ENCODE results near the gene DLGAP5. TPM values are rescaled to one million over a fixed set of nuclear protein-coding genes. Genes with fewer than 3 reads are reported as not detected.

DLGAP5 gene
- total RNA-seq, 2 experiments from 2014 or later, result 75.4 to 84.0 TPM

GRCh38 chr14:55152052-55152753, 39.2 kb downstream of the DLGAP5 start:
- TF ChIP-seq CTCF (IDR thresholded peaks at IDR 0.05), result no peak
- Mint-ChIP-seq H3K4me3 (no peak overlapping the region), H3K27me3 (no peaks in the 10 kb centered on the region), H3K9me3 (no peaks in the 10 kb centered on the region), H3K4me1 (ENCODE audit: low read depth) (no peaks in the 10 kb centered on the region), H3K36me3 (ENCODE audit: low read depth) (peaks cover 39% of the 10 kb centered on the region), H3K27ac (no peak overlapping the region)
- ChIA-PET POLR2A (no interaction called here), CTCF (interaction anchor here (1.2 to 1.3 kb wide), 2 partner anchors 9 to 62 kb away, joined by 4 to 5 read pairs; no protein-coding TSS in a partner anchor)
- no peak for ATAC-seq
- DNase-seq, result no peak
- intact Hi-C loops (cut with micrococcal nuclease), result no loop called here

GRCh38 chr14:55151601-55152000, 39.8 kb downstream of the DLGAP5 start:
- Mint-ChIP-seq H3K27ac (no peak overlapping the region), H3K9me3 (no peaks in the 10 kb centered on the region), H3K4me3 (no peak overlapping the region), H3K27me3 (no peaks in the 10 kb centered on the region), H3K36me3 (ENCODE audit: low read depth) (peaks cover 33% of the 10 kb centered on the region), H3K4me1 (ENCODE audit: low read depth) (no peaks in the 10 kb centered on the region)
- TF ChIP-seq CTCF (IDR thresholded peaks at IDR 0.05), result no peak
- ATAC-seq (no peak), DNase-seq (no peak)
- ChIA-PET POLR2A (interaction anchor here (0.6 to 0.7 kb wide), 3 partner anchors 50 to 286 kb away, joined by 3 to 4 read pairs (median 4); no protein-coding TSS in a partner anchor), CTCF (no interaction called here)
- intact Hi-C loops (cut with micrococcal nuclease), result no loop called here

- CTCF ChIA-PET, result interaction anchor here (1.0 to 2.4 kb wide), 6 partner anchors 14 to 300 kb away, joined by 3 to 8 read pairs (median 4); no protein-coding TSS in a partner anchor
- POLR2A ChIA-PET, result interaction anchor here (0.8 kb wide), 1 partner anchor 9 kb away, joined by 3 read pairs; no protein-coding TSS in a partner anchor
- Mint-ChIP-seq H3K36me3 (ENCODE audit: low read depth) (peaks cover 27% of the 10 kb centered on the region), H3K4me1 (ENCODE audit: low read depth) (peaks cover 3% of the 10 kb centered on the region), H3K9me3 (no peaks in the 10 kb centered on the region), H3K27ac (no peak overlapping the region), H3K27me3 (no peaks in the 10 kb centered on the region), H3K4me3 (no peak overlapping the region)
- TF ChIP-seq CTCF (IDR thresholded peaks at IDR 0.05), result no peak
- no peak for DNase-seq
- ATAC-seq, result no peak
- intact Hi-C loops (cut with micrococcal nuclease), result no loop called here
These were observed 45.0 kb downstream of the DLGAP5 start for GRCh38 chr14:55146425-55146824.

- intact Hi-C loops (cut with micrococcal nuclease), result no loop called here
These were observed 48.9 kb downstream of the DLGAP5 start for GRCh38 chr14:55142466-55142865.

More at GRCh38 chr14:55142466-55142865, 48.9 kb downstream of the DLGAP5 start:
- Mint-ChIP-seq H3K27ac (no peak overlapping the region), H3K36me3 (ENCODE audit: low read depth) (peaks cover 14% of the 10 kb centered on the region), H3K4me3 (no peak overlapping the region), H3K4me1 (ENCODE audit: low read depth) (peaks cover 3% of the 10 kb centered on the region), H3K27me3 (no peaks in the 10 kb centered on the region), H3K9me3 (no peaks in the 10 kb centered on the region)
- ChIA-PET CTCF (no interaction called here), POLR2A (no interaction called here)
- ATAC-seq (no peak), DNase-seq (no peak)
- no peak for TF ChIP-seq CTCF (IDR thresholded peaks at IDR 0.05)

Data from activated CD8-positive, alpha-beta T cell treated with anti-CD3 and anti-CD28 coated beads for 36 hours (primary cell).